CD1c-positive myeloid dendritic cell (primary cell): ENCODE results near the gene WDR54.

ENCODE experiments used
- DNase-seq: peaks from one replicate; pipeline ENCODE4 v3.0.0-alpha.2; 2016; ENCODE audit errors: extremely low spot score

Gene WDR54, protein sequence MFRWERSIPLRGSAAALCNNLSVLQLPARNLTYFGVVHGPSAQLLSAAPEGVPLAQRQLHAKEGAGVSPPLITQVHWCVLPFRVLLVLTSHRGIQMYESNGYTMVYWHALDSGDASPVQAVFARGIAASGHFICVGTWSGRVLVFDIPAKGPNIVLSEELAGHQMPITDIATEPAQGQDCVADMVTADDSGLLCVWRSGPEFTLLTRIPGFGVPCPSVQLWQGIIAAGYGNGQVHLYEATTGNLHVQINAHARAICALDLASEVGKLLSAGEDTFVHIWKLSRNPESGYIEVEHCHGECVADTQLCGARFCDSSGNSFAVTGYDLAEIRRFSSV

DNA sequence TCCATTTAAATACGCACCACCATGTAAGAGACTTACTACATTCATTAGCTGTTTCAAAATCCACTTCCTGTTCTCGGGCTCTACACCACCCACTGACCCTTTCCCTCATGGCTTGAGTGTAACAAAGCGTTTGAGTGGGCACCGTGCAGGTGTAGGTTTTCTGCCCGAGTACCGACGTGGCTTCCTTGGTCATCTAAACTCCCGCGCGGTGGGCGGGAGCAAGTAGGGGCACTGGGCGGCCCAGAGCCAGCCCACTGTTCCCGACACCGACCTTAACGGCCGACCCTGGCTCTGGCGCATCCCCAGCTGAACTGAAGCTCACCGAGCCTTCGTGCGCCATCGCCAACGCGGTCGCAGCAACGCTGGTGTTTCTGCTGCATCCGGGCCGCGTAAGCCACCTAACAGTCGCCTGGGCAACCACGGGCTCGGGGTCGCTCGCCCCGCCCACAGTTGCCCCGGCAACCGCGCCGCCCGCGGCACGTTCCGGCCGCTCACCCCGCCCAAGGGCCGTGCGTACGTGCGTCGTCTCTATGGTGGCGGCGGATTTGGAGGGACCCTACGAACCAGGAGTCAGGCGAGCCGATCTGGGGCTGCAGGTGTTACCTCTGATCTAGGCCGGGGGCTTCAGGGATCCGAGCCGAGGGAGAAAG, at the start of gene WDR54, which contains the start of gene C2orf81:
Gene WDR54, plus strand, starts transcription at position 510 of the 650 bp plus-strand sequence. CDS start 424 bp downstream, outside the sequence.
Gene C2orf81, minus strand, starts transcription at position 399 of the 650 bp plus-strand sequence. Its CDS starts 59 bp downstream, at position 340.
- DNase-seq, result peak; percentile 91

DNA sequence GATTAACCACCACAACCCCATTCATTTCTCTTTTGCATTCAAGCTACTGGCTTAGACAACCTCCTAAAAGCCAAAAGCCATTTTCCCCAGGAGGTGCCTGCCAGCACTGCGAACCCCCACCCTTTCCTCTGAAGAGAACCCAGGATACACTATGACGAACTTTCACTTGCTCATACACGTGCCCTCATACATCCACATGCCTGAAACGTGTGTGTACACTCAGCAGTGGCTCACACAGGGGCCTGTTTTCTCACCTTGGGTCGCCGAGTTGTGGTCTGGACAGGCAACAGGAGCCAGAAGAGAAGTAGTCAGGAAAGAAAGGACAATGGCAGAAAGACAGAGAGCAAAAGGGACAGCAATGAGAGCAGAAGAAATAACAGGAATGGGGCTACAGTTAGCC, 48.9 kb upstream of the WDR54 start:
- no peak for DNase-seq

DNA sequence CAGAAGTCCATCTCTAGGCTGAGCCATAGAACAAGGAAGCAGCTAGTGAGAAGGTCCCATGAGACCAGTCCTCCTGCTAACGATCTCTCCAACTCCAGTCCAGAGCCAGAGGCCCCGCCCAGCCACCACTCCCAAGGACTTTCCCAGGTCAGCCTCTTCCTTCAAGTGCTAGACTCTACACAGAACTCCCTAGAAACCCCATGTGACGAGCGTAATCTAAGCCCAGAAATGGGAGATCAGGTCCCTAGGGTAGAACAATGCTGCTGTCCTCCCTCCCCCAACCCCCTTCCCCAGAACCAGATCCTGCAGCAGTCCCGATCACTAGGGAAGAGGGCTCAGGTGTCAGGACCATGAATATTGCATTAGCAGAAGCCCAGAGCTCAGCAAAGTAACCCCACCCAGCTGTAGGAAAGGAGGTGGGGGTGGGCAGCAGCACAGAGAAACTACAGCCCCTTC, 48.3 kb upstream of the WDR54 start:
- DNase-seq, result no peak

DNA sequence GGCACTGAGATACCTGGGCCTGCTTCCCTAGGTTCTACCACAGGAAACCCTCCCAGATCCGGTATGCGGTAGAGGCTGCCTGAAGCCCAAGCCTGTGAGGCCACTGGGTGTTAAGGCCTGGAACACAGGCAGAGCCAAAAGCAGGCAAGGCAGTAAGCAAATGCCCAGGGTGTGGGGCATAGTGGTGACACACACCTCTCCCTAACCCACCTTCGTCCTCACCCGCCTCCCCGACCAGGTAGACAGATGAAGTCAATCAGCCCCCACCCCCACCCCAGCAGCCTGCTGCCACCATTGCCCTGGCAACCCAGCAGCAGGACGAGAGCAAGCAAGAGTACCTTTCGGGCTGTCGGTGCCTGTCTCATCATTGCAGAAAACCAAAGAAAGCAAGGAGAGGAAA, 47.5 kb upstream of the WDR54 start:
- no peak for DNase-seq

DNA sequence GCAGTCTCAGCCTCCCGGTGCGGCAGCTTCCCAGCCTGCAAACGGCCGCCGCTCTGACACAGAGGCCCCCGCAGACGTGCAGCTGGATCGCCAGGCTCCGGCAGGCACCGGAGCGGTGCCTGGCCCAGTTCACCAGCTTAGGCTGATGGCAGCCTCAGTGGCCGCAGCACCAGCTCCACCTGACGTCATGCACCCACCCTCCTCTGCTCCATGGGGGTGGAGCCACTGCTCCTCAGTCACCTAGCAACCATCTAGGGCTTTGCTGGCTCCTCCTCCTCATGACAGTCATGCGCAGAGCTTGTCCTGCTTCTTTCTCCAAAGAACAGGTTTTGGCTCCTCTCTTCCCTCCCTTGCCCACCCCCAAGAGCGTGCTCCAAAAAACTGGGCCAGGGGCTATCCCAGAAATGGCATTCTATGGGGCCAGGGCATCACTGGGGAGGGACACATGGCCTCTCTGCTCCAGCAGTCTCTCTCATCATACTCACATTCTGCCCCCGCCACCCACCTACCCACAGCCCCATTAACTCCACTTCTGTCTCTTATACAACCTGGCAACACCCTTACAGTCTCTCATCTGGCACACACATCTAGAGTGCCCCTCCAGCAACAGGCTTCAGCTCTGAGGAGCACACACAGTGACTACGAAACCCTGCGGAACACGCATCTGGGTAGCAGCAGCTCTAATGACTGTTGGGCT, 46.9 kb upstream of the WDR54 start:
- DNase-seq, result no peak

DNA sequence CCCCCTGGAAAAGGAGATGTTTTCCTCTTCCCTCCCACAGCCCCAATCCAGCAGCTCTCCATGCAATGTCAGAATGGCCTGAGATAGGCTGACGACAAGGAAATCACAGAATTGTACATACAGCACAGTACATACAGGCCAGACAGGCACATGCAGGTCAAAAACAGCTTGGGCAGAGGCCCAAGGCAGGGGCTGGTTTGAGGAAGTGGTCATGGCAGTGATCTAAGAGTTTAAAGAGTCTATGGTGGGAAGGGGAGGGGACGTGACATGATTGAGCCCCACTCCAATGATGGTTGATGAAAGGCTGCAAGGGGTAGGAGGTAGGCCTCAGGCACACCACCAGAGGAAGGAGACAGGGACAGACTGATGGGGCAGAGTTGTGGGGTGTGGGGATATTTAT, 45.7 kb upstream of the WDR54 start:
- no peak for DNase-seq

DNA sequence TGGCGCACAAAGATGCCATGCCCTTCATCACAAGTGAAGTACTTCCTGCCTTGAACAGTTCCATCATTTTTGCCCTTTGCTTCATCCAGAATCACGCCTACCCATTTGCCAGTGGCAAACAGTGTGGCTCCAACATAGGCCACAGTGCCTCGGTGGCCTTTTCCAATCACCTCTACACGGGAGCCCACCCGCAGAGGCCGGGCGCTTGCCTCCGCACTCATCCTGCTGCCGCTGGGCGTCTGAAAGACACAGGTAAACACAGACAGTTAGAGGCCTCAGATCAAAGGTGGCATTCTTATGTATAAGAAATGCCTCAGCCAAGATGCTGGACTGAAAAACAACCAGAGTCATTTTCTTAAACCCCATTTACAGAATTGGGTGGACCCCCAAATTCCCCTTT, 43.5 kb upstream of the WDR54 start:
- no peak for DNase-seq

DNA sequence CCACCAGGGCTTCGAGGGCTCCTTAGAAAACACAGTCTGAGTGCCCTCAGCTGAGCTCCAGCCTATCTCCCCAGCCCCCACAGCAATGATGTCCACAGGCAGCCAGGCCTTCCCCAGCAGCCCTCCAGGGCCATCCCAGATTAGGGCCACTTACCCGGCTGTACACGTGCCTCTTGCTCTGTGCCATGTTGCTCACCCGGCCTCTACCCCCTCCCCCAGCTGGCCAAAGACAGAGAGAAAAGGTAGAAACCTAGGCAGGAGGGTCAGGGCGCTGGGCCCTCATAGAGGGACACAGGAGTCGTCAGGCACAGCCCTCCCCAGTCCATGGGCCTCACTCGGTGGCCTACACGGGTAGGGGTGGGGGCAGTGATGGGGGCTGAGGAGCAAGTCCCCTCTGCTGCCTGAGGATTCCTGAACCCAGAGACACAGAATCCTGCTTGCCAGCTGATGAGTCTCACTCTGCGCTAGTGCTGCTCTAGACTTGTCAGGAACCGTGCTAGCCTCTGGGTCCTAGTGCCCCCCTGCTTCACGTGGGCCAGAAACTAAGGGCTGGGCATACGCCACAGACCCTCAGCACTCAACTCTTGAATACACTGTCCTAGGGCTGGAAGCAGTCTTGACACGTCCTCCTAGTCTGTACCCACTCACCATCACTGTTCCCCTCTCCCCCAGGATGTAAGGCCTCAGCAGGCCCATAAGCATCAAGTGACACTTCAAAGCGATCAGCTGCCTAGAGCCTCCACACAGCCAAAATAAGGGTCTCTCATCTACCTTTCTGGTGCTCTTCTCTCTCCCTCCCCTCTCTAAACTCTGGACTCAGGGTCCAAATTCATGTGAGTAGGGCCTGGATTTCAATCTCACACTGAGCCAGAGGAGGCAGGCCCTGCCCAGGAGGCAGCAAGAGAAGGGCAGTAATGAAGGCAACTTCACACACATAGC, 41.4 kb upstream of the WDR54 start, which contains the start of gene DCTN1:
Gene DCTN1, minus strand, starts transcription at position 461 of the 939 bp plus-strand sequence. Its CDS starts 274 bp downstream, at position 187.
- DNase-seq, result no peak

DNA sequence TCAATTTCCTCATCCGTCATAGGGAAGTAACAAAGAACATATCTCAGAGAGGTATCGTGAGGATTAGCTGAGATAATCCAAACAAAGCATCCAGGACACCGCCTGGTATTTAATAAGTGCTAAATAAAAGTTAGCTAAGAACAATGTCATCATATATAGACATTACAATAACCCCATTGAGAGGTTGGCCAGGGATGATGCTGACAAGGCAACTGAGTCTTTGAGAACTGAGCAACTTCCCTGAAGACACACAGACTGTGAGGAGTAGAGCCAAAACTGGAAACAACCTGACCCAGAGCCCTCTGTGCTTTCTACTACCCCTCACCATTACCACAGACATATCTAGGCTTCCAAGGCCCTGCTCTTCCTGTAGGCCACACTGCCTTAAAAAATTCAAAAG, 39.8 kb upstream of the WDR54 start:
- no peak for DNase-seq

DNA sequence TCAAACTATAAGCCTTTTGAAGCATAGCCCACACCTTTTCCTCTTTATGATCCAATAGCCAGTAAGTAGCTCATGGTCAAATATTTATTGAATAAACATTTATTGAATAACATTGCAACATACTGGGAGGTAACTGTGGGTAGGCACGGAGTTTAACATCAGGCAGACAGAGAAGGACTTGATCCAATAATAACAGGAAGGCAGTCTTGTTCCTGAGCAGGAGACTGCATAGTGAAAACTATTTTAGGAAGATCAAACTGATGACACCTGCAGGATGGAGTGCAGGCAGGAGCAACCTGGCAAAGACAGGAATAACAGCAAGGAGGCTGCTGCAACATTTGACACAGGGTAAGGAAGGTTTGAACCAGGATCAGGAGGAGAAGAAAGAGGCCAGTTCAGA, 38.3 kb upstream of the WDR54 start:
- no peak for DNase-seq

DNA sequence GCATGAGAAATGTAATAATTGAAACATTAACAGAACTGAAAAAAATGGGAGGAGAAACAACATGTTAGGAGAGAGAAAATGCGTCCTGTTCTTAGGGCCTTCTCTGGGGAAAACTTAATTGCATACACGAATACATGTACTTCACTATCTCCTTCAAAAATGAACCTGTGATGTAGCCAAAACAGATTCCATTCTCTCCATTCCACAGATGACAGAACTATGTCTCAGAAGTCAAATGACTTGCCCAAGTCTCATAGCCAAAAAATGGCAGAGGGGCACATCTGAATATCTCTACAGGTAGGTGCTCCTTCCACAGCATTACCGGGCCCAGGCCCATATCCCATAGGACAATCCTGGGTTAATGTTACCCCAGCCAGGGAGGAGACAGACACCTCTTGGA, 37.5 kb upstream of the WDR54 start:
- DNase-seq, result no peak

DNA sequence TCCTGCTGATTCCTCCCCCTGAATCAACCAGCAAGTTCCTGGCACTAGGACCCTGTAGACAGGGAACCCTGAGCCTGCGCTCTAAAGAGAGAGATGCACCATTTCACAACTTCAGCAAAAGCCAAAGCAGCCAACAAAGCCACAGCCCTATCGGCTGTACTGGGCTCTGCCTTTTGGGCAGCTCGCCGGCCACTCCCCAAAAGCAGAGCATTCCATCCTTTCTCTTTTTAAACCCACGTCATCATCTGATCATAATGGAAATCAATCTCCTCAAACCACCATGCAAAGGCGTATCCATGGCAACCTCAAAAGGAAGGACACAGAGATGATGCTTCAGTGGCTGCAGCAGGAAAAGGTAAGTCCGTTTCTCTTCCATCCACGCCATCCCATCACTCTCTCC, 36.1 kb upstream of the WDR54 start:
- DNase-seq, result no peak

DNA sequence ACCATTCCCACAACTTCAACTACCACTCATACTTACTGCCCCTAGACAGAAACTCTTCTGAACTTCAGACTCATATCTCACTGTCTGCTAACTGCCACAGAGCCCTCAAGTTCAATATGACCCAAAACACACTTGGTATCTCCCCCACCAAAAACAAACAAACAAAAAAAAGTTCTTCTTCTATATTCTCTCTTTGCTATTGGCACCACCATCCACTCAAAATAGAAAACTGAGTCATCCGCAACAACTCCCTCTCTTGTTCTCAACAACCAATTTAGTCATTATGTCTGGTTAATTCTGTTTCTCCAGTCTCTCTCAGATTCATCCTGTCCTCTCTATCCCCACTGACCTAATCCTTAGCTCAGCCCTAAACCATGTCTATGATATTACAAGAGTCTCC, 34.2 kb upstream of the WDR54 start:
- no peak for DNase-seq

DNA sequence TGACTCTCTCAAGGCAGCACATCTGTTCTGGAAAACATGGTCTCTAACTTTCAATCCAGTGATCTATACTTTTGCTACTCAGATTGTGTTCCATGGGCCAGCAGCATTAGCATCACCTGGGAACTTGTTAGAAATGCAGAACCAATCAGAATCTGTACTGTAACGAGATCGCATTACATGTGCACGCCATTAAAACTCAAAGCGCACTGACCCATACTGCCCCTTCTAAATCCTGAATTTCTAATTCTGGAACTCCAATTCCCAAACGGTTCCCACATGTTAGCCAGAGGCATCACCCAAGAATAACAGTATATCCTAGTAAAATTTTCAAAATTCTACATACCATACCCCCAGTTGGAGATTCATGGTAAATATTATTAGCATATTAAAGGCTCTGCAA, 30.9 kb upstream of the WDR54 start:
- no peak for DNase-seq

DNA sequence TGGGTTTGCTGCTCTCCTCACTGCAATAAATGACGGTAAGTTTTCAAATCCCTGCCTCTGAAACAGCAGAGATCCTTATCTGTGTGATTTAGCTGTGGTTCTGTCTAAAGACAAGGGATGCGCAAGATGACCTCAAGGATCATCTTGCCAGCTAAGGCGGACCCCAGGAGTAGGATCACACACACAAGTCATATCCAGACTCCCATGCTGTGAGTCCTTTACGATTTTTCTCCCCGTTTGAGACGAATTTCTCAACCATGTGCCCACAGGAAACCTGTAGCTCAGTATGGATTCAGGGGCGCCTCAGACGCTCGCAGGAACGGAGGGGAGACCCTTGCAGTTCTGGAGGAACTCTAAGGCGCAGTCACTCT, 30.3 kb upstream of the WDR54 start:
- no peak for DNase-seq

DNA sequence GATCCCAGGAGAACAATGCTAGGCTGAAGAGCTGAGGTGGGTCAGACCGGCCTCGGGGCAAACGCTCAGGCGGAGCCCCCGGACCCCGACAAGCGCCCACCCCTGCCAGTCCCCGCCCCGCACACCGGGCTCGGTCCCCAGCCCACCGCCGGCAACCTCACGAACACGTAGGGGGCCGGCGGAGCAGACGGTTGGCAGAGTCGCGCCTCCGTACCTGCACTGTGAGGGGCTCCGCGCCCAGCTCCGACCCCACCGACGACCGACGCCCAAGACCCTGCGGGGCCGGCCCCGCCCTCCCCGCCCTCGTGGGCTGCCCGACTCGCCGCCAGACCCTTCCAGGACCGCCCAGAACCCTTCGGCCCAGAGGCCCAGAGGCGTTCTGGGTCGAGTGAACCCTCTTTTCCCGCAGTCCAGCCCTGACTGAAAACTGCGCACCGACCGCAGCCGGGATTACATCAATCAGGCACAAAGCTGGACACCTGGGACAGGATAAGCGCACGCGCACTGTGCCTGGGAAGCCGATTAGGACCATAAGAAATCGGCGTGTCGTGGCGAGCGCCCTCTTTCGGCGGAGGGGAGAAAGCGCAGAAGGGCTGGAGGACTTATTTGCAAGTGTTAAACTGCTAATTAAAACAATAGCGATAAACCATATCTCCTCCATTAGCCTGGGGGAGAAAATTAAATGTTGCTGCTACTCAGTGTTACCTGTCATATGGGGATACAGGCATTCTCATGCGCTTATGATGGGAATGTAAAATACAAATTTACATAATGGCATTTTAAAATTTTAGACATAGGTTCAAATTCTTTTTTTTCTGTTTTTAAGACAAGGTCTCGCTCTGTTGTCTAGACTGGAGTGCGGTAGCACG, 29.7 kb upstream of the WDR54 start:
- DNase-seq, result peak; percentile 98

DNA sequence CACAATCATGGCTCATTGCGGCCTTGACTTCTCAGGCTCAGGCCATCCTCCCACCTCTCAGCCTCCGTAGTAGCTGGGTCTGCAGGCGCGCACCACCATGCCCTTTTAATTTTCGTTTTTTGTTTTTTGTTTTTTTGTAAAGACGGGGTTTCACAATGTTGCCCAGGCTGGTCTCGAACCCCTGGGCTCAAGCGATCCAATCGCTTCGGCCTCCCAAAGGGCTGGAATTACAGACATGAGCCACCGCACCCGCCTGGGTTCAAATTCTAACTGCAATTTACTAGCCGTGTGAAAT, 29.1 kb upstream of the WDR54 start:
- DNase-seq, result no peak

DNA sequence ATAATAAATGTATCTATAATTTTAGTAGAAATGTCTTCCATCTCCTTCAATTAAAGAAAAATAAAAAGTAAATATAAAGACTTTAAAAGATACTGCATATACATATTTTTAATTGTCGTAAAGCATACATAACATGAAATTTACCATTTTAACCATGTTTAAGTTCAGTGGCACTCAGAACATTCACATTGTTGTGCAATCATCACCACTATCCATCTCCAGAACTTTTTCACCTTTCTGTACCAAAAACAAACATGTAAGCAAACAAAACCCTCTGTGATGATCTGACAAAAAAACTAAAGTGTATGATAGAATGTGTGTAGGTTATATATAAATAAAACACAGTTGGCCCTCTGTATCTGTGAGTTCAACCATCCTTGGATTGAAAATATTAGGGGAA, 28.0 kb upstream of the WDR54 start:
- DNase-seq, result no peak

DNA sequence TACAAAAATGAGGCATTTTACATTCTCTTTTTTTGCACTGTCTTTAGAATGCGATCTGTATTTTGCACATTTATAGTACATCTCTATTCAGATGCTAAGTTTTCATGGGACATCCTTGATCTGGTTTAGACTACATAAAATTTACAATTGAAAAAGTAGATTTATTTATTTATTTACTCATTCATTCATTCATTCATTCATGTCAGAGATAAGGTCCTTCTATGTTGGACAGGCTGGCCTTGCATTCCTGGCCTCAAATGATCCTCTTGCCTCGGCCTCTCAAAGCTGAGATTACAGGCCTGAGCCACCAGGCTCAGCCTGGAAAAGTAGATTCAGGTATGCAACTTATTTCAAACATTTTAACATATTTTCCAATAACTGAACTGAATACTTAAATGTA, 25.4 kb upstream of the WDR54 start:
- no peak for DNase-seq

DNA sequence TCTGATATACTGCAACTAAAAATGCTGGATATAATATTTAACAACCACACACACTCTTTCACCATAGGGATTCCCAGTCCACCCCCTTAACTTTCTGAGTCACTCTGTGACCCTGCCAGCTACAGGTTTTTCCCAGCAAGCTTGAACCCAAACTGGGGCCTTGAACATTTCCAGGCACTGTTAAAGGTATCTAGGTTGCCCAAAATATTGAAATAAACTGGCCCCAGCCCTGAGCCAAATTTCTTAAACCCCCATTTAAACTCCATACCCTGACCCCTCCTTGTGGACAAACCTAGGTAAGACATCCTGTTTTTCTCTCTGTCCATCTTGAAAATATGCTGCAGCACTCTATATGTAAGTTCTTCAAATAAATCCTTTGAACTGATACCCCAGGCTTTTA, 21.7 kb upstream of the WDR54 start:
- peak; percentile 43 for DNase-seq

DNA sequence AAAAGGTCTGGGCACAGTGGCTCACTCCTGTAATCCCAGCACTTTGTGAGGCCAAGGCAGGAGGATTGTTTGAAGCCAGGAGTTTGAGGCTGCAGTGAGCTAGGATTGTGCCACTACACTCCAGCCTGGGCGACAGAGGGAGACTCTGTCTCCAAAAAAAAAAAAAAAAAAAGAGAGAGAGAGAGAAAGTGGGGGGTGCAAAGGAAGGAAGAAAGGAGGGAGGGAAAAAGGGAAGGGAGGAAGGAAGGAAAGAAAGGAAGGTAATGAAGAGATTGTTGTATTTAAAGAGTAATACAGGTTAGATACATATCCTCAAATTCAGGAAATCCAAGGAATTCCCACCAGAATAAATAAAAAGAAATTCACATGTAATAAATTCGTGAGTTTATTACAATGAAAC, 19.6 kb upstream of the WDR54 start:
- no peak for DNase-seq
